Activated CD4-positive, alpha-beta T cell treated with anti-CD3 and anti-CD28 coated beads, Interleukin-2, amount 50 U/mL, for 1 hour (primary cell): ENCODE data around the gene ADCY6.

ENCODE experiments used
- DNase-seq: peaks from one replicate; pipeline ENCODE4 v3.0.0-alpha.2; 2020

ADCY6 gene

GRCh38 chr12:48782457-48783395, 6.2 kb downstream of the ADCY6 start:
- no peak for DNase-seq

GRCh38 chr12:48781750-48782456, 7.0 kb downstream of the ADCY6 start:
- no peak for DNase-seq

GRCh38 chr12:48780381-48781025, 8.4 kb downstream of the ADCY6 start:
- no peak for DNase-seq

- no peak for DNase-seq
These were observed 9.0 kb downstream of the ADCY6 start for GRCh38 chr12:48779869-48780268.

- no peak for DNase-seq
These were observed 11.1 kb downstream of the ADCY6 start for GRCh38 chr12:48777501-48778400.

- no peak for DNase-seq
These were observed 11.9 kb downstream of the ADCY6 start for GRCh38 chr12:48776956-48777355.

- no peak for DNase-seq
These were observed 12.8 kb downstream of the ADCY6 start for GRCh38 chr12:48775991-48776649.

GRCh38 chr12:48775299-48775698, 13.6 kb downstream of the ADCY6 start:
- DNase-seq = no peak

- no peak for DNase-seq
These were observed 14.4 kb downstream of the ADCY6 start for GRCh38 chr12:48774516-48774915.

- DNase-seq = no peak
These were observed 15.2 kb downstream of the ADCY6 start for GRCh38 chr12:48773686-48774085.

GRCh38 chr12:48771588-48772112, 17.2 kb downstream of the ADCY6 start:
- DNase-seq = no peak

GRCh38 chr12:48770756-48771155, 18.1 kb downstream of the ADCY6 start:
- DNase-seq = no peak

- no peak for DNase-seq
These were observed 20.2 kb downstream of the ADCY6 start for GRCh38 chr12:48768736-48769135.

- no peak for DNase-seq
These were observed 20.7 kb downstream of the ADCY6 start for GRCh38 chr12:48768147-48768546.

GRCh38 chr12:48767521-48767920, 21.4 kb downstream of the ADCY6 start:
- no peak for DNase-seq

GRCh38 chr12:48767047-48767446, 21.8 kb downstream of the ADCY6 start:
- DNase-seq = no peak

GRCh38 chr12:48765753-48766162, 23.1 kb downstream of the ADCY6 start:
- DNase-seq = no peak

- no peak for DNase-seq
These were observed 24.4 kb downstream of the ADCY6 start for GRCh38 chr12:48764521-48764920.

GRCh38 chr12:48758737-48759136, 30.2 kb downstream of the ADCY6 start:
- DNase-seq = no peak

GRCh38 chr12:48758186-48758585, 30.7 kb downstream of the ADCY6 start:
- no peak for DNase-seq

GRCh38 chr12:48750769-48751356, 38.0 kb downstream of the ADCY6 start:
- DNase-seq = no peak
